Measurements from ENCODE around the gene CFAP20DC.
"Not testable (repeated sequence)": the region's sequence is repeated elsewhere in the genome, so short reads cannot be mapped to it uniquely, and the experiment has no call there.

Gene CFAP20DC

GRCh38 chr3:58708116-58708791 is 341.6 kb downstream of the CFAP20DC start:
- H3K4me3 ChIP-seq (ENCODE audit: low read depth, low read length): no peak overlapping the region
- TF ChIP-seq CTCF (IDR thresholded peaks at IDR 0.05; ENCODE audit: borderline replicate concordance, insufficient read depth, low read depth, low read length): no peak

DNA sequence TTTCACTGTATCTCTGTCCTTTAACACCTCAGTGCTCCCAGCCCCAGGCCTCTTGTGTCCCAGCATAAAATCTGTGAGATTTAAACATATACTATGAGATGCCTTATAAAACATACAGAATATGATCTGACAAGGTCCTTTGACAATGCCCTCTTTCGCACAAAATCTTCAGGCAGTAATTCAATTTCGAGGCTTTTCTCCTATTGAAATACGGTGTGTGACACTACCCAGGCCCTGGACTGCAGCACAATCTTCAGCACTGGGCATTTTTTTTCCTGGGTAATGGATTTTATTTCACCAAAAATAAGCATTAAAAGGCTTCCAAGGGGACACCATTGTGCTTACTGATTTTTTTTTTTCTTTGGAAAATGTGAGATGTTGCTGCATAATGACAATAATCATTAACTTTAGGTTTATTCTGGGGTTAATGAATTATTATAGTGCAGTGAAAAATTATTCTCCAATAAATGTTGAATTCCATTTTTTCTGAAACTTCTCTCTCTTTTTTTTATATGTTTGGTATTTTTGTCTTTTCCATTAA is 342.4 kb downstream of the CFAP20DC start:
- H3K4me3 ChIP-seq (ENCODE audit: low read depth, low read length): no peak overlapping the region
- no peak for TF ChIP-seq CTCF (IDR thresholded peaks at IDR 0.05; ENCODE audit: borderline replicate concordance, insufficient read depth, low read depth, low read length)

DNA sequence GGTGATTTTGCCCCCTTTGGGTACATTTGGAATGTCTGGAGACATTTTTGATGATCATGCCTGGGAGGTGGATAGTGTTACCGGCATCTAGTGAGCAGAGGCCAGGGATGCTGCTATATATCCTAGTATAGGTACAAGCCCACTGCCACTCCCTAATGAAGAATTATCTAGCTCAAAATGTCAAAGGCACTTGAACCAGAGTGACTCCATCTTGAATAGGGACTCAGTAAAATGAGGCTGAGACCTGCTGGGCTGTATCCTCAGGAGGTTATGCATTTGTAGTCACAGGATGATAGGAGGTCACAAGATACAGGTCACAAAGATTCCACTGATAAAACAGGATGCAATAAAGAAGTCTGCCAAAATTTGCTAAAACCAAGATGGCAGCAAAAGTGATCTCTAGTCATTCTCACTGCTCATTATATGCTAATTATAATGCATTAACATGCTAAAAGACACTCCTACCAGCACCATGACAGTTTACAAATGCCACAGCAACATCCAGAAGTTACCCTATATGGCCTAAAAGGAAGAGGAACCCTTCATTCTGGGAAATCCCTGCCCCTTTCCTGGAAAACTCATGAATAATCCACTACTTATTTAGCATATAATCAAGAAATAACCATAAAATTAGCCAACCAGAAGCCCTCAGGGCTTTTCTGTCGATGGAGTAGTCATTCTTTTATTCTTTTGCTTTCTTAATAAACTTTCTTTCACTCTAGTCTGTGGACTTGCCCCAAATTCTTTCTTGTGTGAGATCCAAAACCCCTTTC is 343.2 kb downstream of the CFAP20DC start:
- no peak overlapping the region for H3K4me3 ChIP-seq (ENCODE audit: low read depth, low read length)
- no peak for TF ChIP-seq CTCF (IDR thresholded peaks at IDR 0.05; ENCODE audit: borderline replicate concordance, insufficient read depth, low read depth, low read length)

DNA sequence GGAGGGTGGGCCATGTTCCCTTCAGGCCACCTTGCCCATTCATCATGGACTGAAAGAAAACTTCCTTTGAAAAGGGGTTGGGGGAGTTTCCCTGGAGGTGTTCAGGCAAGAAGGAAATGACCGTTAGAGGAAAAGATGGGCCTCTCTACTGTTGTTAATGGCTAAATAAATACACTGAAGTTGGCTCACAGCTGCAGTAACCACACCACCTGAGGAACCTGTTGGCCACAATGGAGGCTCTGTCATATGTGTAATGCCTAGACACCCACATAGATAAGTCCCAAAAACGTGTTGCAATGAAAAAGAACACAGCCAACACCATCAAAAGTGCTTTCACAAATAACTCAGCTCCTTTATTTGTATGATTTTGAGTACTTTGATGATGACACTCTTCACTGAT is 345.1 kb downstream of the CFAP20DC start:
- TF ChIP-seq CTCF (IDR thresholded peaks at IDR 0.05; ENCODE audit: borderline replicate concordance, insufficient read depth, low read depth, low read length): no peak
- no peak overlapping the region for H3K4me3 ChIP-seq (ENCODE audit: low read depth, low read length)

- H3K4me3 ChIP-seq (ENCODE audit: low read depth, low read length): not testable (repeated sequence)
These were observed 345.5 kb downstream of the CFAP20DC start for GRCh38 chr3:58704304-58704703.

GRCh38 chr3:58698246-58698645 is 351.6 kb downstream of the CFAP20DC start:
- TF ChIP-seq CTCF (IDR thresholded peaks at IDR 0.05; ENCODE audit: borderline replicate concordance, insufficient read depth, low read depth, low read length): no peak
- H3K4me3 ChIP-seq (ENCODE audit: low read depth, low read length): no peak overlapping the region

DNA sequence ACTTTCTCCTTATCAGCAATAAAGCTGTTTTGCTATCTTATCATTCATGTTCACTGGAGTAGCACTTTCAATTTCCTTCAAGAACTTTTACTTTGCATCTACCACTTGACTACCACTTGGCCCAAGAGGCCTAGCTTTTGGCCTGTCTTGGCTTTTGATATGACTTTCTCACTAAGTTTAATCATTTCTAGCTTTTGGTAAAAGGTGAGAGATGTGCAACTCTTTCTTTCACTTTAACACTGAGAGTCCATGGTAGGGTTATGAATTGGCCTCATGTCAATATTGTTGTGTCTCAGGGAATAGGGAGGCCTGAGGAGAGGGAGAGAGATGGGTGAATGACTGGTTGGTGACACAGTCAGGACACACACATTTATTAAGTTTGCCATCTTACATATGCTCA is 352.3 kb downstream of the CFAP20DC start:
- no peak overlapping the region for H3K4me3 ChIP-seq (ENCODE audit: low read depth, low read length)
- TF ChIP-seq CTCF (IDR thresholded peaks at IDR 0.05; ENCODE audit: borderline replicate concordance, insufficient read depth, low read depth, low read length): no peak

DNA sequence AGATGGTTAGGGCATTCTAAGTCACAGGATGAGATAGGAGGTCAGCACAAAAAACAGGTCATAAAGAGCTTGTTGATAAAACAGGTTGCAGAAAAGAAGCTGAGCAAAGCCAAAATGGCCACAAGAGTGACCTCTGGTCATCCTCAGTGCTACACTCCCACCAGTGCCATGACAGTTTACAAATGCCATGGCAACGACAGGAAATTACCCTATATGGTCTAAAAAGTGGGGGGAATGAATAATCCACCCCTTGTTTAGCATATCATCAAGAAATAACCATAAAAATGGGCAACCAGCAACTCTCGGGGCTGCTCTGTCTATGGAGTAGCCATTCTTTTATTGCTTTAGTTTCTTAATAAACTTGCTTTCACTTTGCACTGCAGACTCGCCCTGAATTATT is 353.0 kb downstream of the CFAP20DC start:
- H3K4me3 ChIP-seq (ENCODE audit: low read depth, low read length): not testable (repeated sequence)
